ENCODE measurements around the gene OR4D2.

OR4D2 gene

DNA sequence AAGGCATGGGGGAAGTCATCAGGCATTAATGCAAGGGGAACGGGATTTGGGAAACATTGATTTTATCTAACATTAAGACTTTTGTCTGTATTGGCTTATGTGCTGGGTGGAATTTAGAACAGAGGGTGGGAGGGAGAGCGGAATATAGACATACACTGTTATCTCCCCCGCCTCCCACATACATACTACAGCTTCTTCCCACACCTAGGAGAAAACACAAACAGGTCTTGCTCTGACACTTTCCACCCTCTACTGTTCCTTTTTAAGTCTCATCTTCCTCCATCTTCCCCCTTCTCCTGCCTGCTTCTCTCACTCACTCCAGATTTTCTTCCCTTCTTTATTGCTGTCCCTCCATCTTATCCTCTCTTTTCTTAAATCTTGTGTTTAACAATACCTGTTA is 18.2 kb upstream of the OR4D2 start:
- no peak overlapping the region for H4K8ac ChIP-seq (ENCODE audit: low read depth, low read length)
- no peak overlapping the region for H3K4me2 ChIP-seq (ENCODE audit: low read length)
- H3K9ac ChIP-seq (ENCODE audit: low read length), result no peak overlapping the region
- H3K18ac ChIP-seq (ENCODE audit: low read length), result no peak overlapping the region
- no peak for DNase-seq
- no peak overlapping the region for H3K27ac ChIP-seq (ENCODE audit: low read depth, low read length)
- no peaks in the 10 kb centered on the region for H3K27me3 ChIP-seq (ENCODE audit: insufficient read depth, low read length, poor library complexity)
- H3K4ac ChIP-seq (ENCODE audit: low read depth, low read length), result no peak overlapping the region
- H4K5ac ChIP-seq (ENCODE audit: low read length), result no peak overlapping the region
- no peak overlapping the region for H3K56ac ChIP-seq (ENCODE audit: low read length)
- H3K79me1 ChIP-seq (ENCODE audit: low read length), result no peaks in the 10 kb centered on the region
- H3K4me1 ChIP-seq (ENCODE audit: control insufficient read depth, low read depth, low read length), result no peaks in the 10 kb centered on the region
- H2BK5ac ChIP-seq (ENCODE audit: low read length), result no peak overlapping the region
- H2AK5ac ChIP-seq (ENCODE audit: low read length), result no peak overlapping the region
- no peak overlapping the region for H3K23ac ChIP-seq (ENCODE audit: low read length)
- no peak overlapping the region for H2BK15ac ChIP-seq (replicated peaks; ENCODE audit: low read depth)
- no peaks in the 10 kb centered on the region for H3K36me3 ChIP-seq (ENCODE audit: control insufficient read depth, insufficient read depth, low read length)
- WGBS (ENCODE audit: extremely low coverage, insufficient coverage, low lambda C conversion rate), result no CpG with 5 or more reads among the region's 3 CpGs
- H3K79me2 ChIP-seq (ENCODE audit: control insufficient read depth, insufficient read depth, low read length), result no peaks in the 10 kb centered on the region
- no peak overlapping the region for H2BK120ac ChIP-seq (ENCODE audit: low read depth, low read length)
- H3K4me3 ChIP-seq (ENCODE audit: low read length), result no peak overlapping the region

DNA sequence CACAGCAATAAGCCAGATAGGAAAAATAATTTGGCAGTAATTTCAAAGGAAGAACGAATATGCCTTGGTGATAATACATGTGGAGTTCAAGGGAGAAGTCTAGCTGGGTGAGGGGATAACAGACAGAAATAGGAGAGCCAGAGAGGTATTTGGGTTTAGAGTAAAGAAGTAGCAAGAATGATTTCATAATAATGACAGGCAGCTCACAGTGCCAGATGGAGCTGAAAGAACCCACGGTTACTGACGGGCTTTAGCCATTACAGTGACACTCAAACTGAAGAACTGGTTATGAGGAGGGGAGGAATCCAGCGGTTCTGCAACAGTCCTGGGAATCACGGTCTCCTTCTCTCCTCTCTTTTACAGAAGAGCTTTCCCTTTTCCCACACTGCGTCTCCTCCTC is 16.4 kb upstream of the OR4D2 start:
- H2AK5ac ChIP-seq (ENCODE audit: low read length), result no peak overlapping the region

DNA sequence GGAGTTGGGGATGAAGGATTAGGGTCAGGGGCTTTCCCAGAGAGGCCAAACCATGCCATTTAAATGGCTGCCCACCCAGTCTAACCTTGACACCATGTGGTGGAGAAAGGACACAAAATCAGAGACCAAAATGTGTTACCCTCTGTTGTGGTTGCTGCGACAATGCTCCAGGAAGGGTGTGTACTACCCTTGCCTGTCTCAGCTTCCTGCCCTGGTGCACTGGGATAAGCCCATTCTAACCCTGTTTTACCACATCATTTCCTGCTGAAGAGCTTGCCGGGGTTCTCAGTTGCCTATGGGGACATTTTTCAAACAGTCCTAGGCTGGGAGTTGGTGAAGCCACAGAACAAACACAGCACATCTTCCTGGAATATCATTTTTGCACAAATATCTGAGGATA is 13.7 kb upstream of the OR4D2 start:
- H3K18ac ChIP-seq (ENCODE audit: low read length), result no peak overlapping the region
- no peak overlapping the region for H2BK5ac ChIP-seq (ENCODE audit: low read length)
- no peak overlapping the region for H3K9ac ChIP-seq (ENCODE audit: low read length)
- no peaks in the 10 kb centered on the region for H3K27me3 ChIP-seq (ENCODE audit: insufficient read depth, low read length, poor library complexity)
- no peak for DNase-seq
- no peak overlapping the region for H2BK120ac ChIP-seq (ENCODE audit: low read depth, low read length)
- no peak overlapping the region for H4K8ac ChIP-seq (ENCODE audit: low read depth, low read length)
- no peak overlapping the region for H3K4ac ChIP-seq (ENCODE audit: low read depth, low read length)
- no peak overlapping the region for H3K27ac ChIP-seq (ENCODE audit: low read depth, low read length)
- no peak overlapping the region for H3K56ac ChIP-seq (ENCODE audit: low read length)
- H3K4me1 ChIP-seq (ENCODE audit: control insufficient read depth, low read depth, low read length), result no peaks in the 10 kb centered on the region
- no peak overlapping the region for H3K4me2 ChIP-seq (ENCODE audit: low read length)
- H2AK5ac ChIP-seq (ENCODE audit: low read length), result no peak overlapping the region
- H4K5ac ChIP-seq (ENCODE audit: low read length), result no peak overlapping the region
- H3K36me3 ChIP-seq (ENCODE audit: control insufficient read depth, insufficient read depth, low read length), result no peaks in the 10 kb centered on the region
- no peaks in the 10 kb centered on the region for H3K79me1 ChIP-seq (ENCODE audit: low read length)
- no peak overlapping the region for H3K23ac ChIP-seq (ENCODE audit: low read length)
- H3K4me3 ChIP-seq (ENCODE audit: low read length), result no peak overlapping the region
- H2BK15ac ChIP-seq (replicated peaks; ENCODE audit: low read depth), result no peak overlapping the region
- WGBS (ENCODE audit: extremely low coverage, insufficient coverage, low lambda C conversion rate), result no CpG with 5 or more reads among the region's 2 CpGs
- H3K79me2 ChIP-seq (ENCODE audit: control insufficient read depth, insufficient read depth, low read length), result no peaks in the 10 kb centered on the region

More for the DNA sequence above, 16.4 kb upstream of the OR4D2 start:
- Histone ChIP-seq H3K79me1 (ENCODE audit: low read length) (no peaks in the 10 kb centered on the region), H4K8ac (ENCODE audit: low read depth, low read length) (no peak overlapping the region), H3K27ac (ENCODE audit: low read depth, low read length) (no peak overlapping the region), H2BK120ac (ENCODE audit: low read depth, low read length) (no peak overlapping the region), H3K4ac (ENCODE audit: low read depth, low read length) (no peak overlapping the region), H3K4me3 (ENCODE audit: low read length) (no peak overlapping the region), H3K56ac (ENCODE audit: low read length) (no peak overlapping the region), H3K79me2 (ENCODE audit: control insufficient read depth, insufficient read depth, low read length) (no peaks in the 10 kb centered on the region), H2BK15ac (replicated peaks; ENCODE audit: low read depth) (no peak overlapping the region), H3K23ac (ENCODE audit: low read length) (no peak overlapping the region), H3K18ac (ENCODE audit: low read length) (no peak overlapping the region), H4K5ac (ENCODE audit: low read length) (no peak overlapping the region), H3K9ac (ENCODE audit: low read length) (no peak overlapping the region), H2BK5ac (ENCODE audit: low read length) (no peak overlapping the region), H3K4me1 (ENCODE audit: control insufficient read depth, low read depth, low read length) (no peaks in the 10 kb centered on the region), H3K4me2 (ENCODE audit: low read length) (no peak overlapping the region), H3K36me3 (ENCODE audit: control insufficient read depth, insufficient read depth, low read length) (no peaks in the 10 kb centered on the region), H3K27me3 (ENCODE audit: insufficient read depth, low read length, poor library complexity) (no peaks in the 10 kb centered on the region)
- no peak for DNase-seq
- no CpG with 5 or more reads among the region's 6 CpGs for WGBS (ENCODE audit: extremely low coverage, insufficient coverage, low lambda C conversion rate)

DNA sequence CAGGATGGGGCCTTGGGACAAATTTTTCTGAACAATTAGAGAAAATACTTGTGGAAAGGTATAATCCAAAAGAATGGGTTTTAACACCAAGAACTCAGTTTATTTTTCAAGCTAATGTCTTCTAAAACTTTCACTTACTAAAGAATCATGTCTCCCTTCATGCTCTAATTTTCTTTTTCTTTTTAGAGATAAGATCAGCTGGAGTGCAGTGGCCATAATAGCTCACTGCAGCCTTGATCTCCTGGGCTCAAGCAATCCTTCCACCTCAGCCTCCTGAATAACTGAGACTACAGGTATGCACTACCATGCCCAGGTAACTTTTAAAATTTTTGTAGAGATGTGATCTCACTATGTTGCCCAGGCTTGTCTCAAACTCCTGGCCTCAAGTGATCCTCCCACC is 13.1 kb upstream of the OR4D2 start:
- no peaks in the 10 kb centered on the region for H3K27me3 ChIP-seq (ENCODE audit: insufficient read depth, low read length, poor library complexity)
- no peak overlapping the region for H2AK5ac ChIP-seq (ENCODE audit: low read length)

DNA sequence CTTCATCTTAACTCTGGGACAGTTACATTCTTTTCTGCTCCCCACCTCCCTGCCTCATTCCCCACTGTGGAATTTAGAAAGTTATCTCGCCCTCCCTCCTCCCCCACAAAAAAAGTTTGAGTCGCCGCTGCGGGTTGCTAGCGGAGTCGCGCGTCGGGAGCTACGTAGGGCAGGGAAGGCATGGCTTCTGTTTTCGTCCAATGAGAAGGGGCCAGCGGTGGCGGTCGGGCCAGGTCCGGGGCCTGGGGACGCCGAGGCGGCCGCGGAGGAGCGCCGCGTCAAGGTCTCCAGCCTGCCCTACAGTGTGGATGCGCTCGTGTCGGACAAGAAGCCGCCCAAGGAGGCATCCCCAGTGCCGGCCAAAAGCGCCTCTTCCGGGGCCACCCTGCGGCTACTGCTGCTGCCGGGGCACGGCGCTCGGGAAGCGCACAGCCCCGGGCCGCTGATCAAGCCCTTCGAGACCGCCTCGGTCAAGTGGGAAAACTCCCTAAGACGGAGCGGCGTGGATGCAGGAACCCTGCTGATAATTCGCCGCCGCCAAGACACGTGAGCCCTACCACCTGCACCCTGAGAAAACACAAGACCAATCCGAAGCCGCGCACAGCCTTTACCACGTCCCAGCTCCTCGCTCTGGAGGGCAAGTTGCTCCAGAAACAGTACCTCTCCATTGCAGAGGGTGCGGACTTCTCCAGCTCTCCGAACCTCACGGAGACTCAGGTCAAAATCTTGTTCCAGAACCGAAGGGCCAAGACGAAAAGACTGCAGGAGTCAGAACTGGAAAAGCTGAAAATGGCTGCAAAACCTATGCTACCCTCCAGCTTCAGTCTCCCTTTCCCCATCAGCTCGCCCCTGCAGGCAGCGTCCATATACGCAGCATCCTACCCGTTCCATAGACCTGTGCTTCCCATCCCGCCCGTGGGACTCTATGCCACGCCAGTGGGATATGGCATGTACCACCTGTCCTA is 9.7 kb upstream of the OR4D2 start:
- H3K4me3 ChIP-seq (ENCODE audit: low read length), result peak overlapping the region; percentile 8
- H3K36me3 ChIP-seq (ENCODE audit: control insufficient read depth, insufficient read depth, low read length), result no peaks in the 10 kb centered on the region
- peak overlapping the region; percentile 77 for H3K9ac ChIP-seq (ENCODE audit: low read length)
- H3K23ac ChIP-seq (ENCODE audit: low read length), result no peak overlapping the region
- H2BK120ac ChIP-seq (ENCODE audit: low read depth, low read length), result no peak overlapping the region
- peak overlapping the region; percentile 88 for H3K4me2 ChIP-seq (ENCODE audit: low read length)
- H2BK15ac ChIP-seq (replicated peaks; ENCODE audit: low read depth), result no peak overlapping the region
- no CpG with 5 or more reads among the region's 65 CpGs for WGBS (ENCODE audit: extremely low coverage, insufficient coverage, low lambda C conversion rate)
- H4K5ac ChIP-seq (ENCODE audit: low read length), result no peak overlapping the region
- no peak overlapping the region for H3K18ac ChIP-seq (ENCODE audit: low read length)
- DNase-seq, result peak; percentile 75
- peak overlapping the region; percentile 76 for H3K56ac ChIP-seq (ENCODE audit: low read length)
- H4K8ac ChIP-seq (ENCODE audit: low read depth, low read length), result no peak overlapping the region
- H3K27me3 ChIP-seq (ENCODE audit: insufficient read depth, low read length, poor library complexity), result no peaks in the 10 kb centered on the region
- H3K27ac ChIP-seq (ENCODE audit: low read depth, low read length), result no peak overlapping the region
- H3K4me1 ChIP-seq (ENCODE audit: control insufficient read depth, low read depth, low read length), result no peaks in the 10 kb centered on the region
- H2BK5ac ChIP-seq (ENCODE audit: low read length), result no peak overlapping the region
- no peaks in the 10 kb centered on the region for H3K79me2 ChIP-seq (ENCODE audit: control insufficient read depth, insufficient read depth, low read length)
- no peak overlapping the region for H2AK5ac ChIP-seq (ENCODE audit: low read length)
- H3K79me1 ChIP-seq (ENCODE audit: low read length), result no peaks in the 10 kb centered on the region
- H3K4ac ChIP-seq (ENCODE audit: low read depth, low read length), result no peak overlapping the region

More for the DNA sequence above, 13.1 kb upstream of the OR4D2 start:
- no peak overlapping the region for H4K5ac ChIP-seq (ENCODE audit: low read length)
- H3K36me3 ChIP-seq (ENCODE audit: control insufficient read depth, insufficient read depth, low read length), result no peaks in the 10 kb centered on the region
- H3K4ac ChIP-seq (ENCODE audit: low read depth, low read length), result no peak overlapping the region
- no peak overlapping the region for H2BK120ac ChIP-seq (ENCODE audit: low read depth, low read length)
- H3K23ac ChIP-seq (ENCODE audit: low read length), result no peak overlapping the region
- H3K4me1 ChIP-seq (ENCODE audit: control insufficient read depth, low read depth, low read length), result no peaks in the 10 kb centered on the region
- no peaks in the 10 kb centered on the region for H3K79me2 ChIP-seq (ENCODE audit: control insufficient read depth, insufficient read depth, low read length)
- no peak overlapping the region for H2BK15ac ChIP-seq (replicated peaks; ENCODE audit: low read depth)
- H3K18ac ChIP-seq (ENCODE audit: low read length), result no peak overlapping the region
- H2BK5ac ChIP-seq (ENCODE audit: low read length), result no peak overlapping the region
- no peak overlapping the region for H3K4me2 ChIP-seq (ENCODE audit: low read length)
- H3K56ac ChIP-seq (ENCODE audit: low read length), result no peak overlapping the region
- H3K27ac ChIP-seq (ENCODE audit: low read depth, low read length), result no peak overlapping the region
- no peak overlapping the region for H4K8ac ChIP-seq (ENCODE audit: low read depth, low read length)
- no peak overlapping the region for H3K9ac ChIP-seq (ENCODE audit: low read length)
- no peaks in the 10 kb centered on the region for H3K79me1 ChIP-seq (ENCODE audit: low read length)
- no peak overlapping the region for H3K4me3 ChIP-seq (ENCODE audit: low read length)
- no peak for DNase-seq

DNA sequence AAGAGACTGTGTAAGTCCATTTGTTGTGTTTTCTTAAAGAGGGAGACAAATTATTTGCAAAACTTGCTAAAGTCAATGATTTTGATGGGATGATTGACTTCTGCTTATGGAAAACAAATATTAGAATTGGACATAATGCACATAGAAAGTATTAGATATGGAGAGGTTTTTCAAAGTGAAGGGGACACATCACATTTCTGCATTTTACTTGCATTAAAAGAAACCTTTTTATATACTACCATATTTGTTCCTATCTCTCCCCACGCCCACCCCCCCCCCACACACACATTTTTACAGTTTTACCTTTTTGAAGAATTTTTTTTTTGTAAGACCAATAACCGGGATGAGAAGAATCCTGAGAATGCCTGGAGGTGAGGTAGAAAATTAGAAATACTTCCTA is 8.6 kb upstream of the OR4D2 start:
- no peaks in the 10 kb centered on the region for H3K36me3 ChIP-seq (ENCODE audit: control insufficient read depth, insufficient read depth, low read length)
- no peak overlapping the region for H4K5ac ChIP-seq (ENCODE audit: low read length)
- H3K9ac ChIP-seq (ENCODE audit: low read length), result no peak overlapping the region
- H3K79me2 ChIP-seq (ENCODE audit: control insufficient read depth, insufficient read depth, low read length), result no peaks in the 10 kb centered on the region
- no peak overlapping the region for H3K23ac ChIP-seq (ENCODE audit: low read length)
- H2BK120ac ChIP-seq (ENCODE audit: low read depth, low read length), result no peak overlapping the region
- H3K27ac ChIP-seq (ENCODE audit: low read depth, low read length), result no peak overlapping the region
- no peak overlapping the region for H2BK5ac ChIP-seq (ENCODE audit: low read length)
- H3K4me2 ChIP-seq (ENCODE audit: low read length), result no peak overlapping the region
- H3K27me3 ChIP-seq (ENCODE audit: insufficient read depth, low read length, poor library complexity), result no peaks in the 10 kb centered on the region
- H3K4ac ChIP-seq (ENCODE audit: low read depth, low read length), result no peak overlapping the region
- no peaks in the 10 kb centered on the region for H3K79me1 ChIP-seq (ENCODE audit: low read length)
- DNase-seq, result no peak
- no peak overlapping the region for H3K4me3 ChIP-seq (ENCODE audit: low read length)
- H3K18ac ChIP-seq (ENCODE audit: low read length), result no peak overlapping the region
- H3K56ac ChIP-seq (ENCODE audit: low read length), result no peak overlapping the region
- H3K4me1 ChIP-seq (ENCODE audit: control insufficient read depth, low read depth, low read length), result no peaks in the 10 kb centered on the region
- H2AK5ac ChIP-seq (ENCODE audit: low read length), result no peak overlapping the region
- H2BK15ac ChIP-seq (replicated peaks; ENCODE audit: low read depth), result no peak overlapping the region
- WGBS (ENCODE audit: extremely low coverage, insufficient coverage, low lambda C conversion rate), result no CpG with 5 or more reads among the region's 2 CpGs
- no peak overlapping the region for H4K8ac ChIP-seq (ENCODE audit: low read depth, low read length)
